Loucy (cell line): Measurements from ENCODE around the gene WEE1.

Experiments used
- CTCF ChIP-seq: fragments of 200-600 bp; sonication (generic); conservative IDR thresholded peaks from 2 replicates; pipeline ENCODE4 v1.5.1; 2014; ENCODE audit warnings: mild to moderate bottlenecking, antibody characterized with exemption, low read length
- EZH2phosphoT487 ChIP-seq: fragments of 200-600 bp; IDR thresholded peaks from 2 replicates; pipeline ENCODE4 v1.6.1; 2018; ENCODE audit warnings: antibody characterized with exemption, mild to moderate bottlenecking, moderate library complexity, borderline replicate concordance

- TF ChIP-seq CTCF (no peak), EZH2phosphoT487 (no peak)
Measured at GRCh38 chr11:9605742-9606141, 32.3 kb downstream of the WEE1 start.
